HL-60 (cell line): ENCODE data around the gene CPT1C.

Experiments used
- GABPA ChIP-seq: IDR thresholded peaks from 2 replicates; pipeline ENCODE4 v1.6.1; 2012; ENCODE audit warnings: low read depth
- POLR2AphosphoS5 ChIP-seq: IDR thresholded peaks from 2 replicates; pipeline ENCODE4 v1.6.1; 2012; ENCODE audit warnings: low read depth
- SPI1 ChIP-seq: IDR thresholded peaks from 2 replicates; pipeline ENCODE4 v1.6.1; 2012; ENCODE audit warnings: low read depth, mild to moderate bottlenecking, borderline replicate concordance
- TF ChIP-seq, protein P1 (sequence below): IDR thresholded peaks from 2 replicates; pipeline ENCODE4 v1.6.1; 2012; ENCODE audit warnings: low read depth; ENCODE audit not compliant: insufficient replicate concordance
- TF ChIP-seq, protein P2 (sequence below): IDR thresholded peaks from one replicate; pipeline ENCODE4 v1.5.1; 2011; ENCODE audit warnings: low read length, control low read depth, inconsistent platforms; ENCODE audit not compliant: insufficient read depth

DNA sequence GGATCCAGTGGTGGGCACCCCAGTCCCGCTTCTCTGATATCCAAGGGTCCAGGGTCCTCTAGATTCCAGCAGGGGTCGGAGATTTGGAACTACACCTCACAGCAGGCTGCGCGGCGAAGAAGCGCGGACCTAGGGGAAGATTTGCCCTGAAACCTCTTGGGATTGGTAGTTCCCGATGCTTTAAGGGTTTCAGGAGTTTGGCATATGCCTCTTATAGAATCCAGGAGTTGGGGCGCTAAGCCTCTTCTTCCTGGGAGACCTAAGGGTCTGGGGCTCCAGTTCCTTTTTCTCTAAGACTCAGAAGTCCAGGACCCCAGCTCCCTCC is 24.8 kb upstream of the CPT1C start:
- TF ChIP-seq, protein P1, sequence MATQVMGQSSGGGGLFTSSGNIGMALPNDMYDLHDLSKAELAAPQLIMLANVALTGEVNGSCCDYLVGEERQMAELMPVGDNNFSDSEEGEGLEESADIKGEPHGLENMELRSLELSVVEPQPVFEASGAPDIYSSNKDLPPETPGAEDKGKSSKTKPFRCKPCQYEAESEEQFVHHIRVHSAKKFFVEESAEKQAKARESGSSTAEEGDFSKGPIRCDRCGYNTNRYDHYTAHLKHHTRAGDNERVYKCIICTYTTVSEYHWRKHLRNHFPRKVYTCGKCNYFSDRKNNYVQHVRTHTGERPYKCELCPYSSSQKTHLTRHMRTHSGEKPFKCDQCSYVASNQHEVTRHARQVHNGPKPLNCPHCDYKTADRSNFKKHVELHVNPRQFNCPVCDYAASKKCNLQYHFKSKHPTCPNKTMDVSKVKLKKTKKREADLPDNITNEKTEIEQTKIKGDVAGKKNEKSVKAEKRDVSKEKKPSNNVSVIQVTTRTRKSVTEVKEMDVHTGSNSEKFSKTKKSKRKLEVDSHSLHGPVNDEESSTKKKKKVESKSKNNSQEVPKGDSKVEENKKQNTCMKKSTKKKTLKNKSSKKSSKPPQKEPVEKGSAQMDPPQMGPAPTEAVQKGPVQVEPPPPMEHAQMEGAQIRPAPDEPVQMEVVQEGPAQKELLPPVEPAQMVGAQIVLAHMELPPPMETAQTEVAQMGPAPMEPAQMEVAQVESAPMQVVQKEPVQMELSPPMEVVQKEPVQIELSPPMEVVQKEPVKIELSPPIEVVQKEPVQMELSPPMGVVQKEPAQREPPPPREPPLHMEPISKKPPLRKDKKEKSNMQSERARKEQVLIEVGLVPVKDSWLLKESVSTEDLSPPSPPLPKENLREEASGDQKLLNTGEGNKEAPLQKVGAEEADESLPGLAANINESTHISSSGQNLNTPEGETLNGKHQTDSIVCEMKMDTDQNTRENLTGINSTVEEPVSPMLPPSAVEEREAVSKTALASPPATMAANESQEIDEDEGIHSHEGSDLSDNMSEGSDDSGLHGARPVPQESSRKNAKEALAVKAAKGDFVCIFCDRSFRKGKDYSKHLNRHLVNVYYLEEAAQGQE, result no peak
- TF ChIP-seq, protein P2, sequence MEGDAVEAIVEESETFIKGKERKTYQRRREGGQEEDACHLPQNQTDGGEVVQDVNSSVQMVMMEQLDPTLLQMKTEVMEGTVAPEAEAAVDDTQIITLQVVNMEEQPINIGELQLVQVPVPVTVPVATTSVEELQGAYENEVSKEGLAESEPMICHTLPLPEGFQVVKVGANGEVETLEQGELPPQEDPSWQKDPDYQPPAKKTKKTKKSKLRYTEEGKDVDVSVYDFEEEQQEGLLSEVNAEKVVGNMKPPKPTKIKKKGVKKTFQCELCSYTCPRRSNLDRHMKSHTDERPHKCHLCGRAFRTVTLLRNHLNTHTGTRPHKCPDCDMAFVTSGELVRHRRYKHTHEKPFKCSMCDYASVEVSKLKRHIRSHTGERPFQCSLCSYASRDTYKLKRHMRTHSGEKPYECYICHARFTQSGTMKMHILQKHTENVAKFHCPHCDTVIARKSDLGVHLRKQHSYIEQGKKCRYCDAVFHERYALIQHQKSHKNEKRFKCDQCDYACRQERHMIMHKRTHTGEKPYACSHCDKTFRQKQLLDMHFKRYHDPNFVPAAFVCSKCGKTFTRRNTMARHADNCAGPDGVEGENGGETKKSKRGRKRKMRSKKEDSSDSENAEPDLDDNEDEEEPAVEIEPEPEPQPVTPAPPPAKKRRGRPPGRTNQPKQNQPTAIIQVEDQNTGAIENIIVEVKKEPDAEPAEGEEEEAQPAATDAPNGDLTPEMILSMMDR, result no peak
- TF ChIP-seq POLR2AphosphoS5, result no peak
- no peak for TF ChIP-seq SPI1
- no peak for TF ChIP-seq GABPA
